Measurements from ENCODE around the gene ADM.

ADM gene

DNA sequence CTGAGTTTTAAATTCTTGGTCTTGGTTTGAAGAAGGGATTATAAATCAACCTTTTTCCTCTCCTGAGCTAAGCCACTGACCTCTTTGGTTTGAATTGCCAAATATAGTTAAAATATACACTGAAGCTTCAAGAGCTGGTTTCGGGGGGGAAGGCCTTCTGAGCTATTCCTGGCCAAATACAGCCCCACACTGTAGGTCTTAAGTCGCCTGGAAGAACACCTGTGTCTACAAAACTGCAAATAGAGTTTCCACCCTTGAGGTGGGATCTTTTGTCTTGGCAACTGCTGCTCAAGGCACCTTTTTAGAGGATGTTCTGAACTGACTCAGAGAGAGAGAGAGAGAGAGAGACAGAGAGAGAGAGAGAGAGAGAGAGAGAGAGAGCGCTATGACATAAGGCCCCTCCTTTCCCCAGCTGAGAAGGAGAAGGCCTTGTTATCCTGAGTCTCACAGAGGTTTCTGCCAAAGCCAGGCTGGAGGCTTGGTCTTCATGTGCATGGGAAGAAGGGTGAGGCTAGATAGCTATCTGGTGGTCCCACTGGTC lies 5.5 kb downstream of the ADM start:
- DNase-seq = no peak

DNA sequence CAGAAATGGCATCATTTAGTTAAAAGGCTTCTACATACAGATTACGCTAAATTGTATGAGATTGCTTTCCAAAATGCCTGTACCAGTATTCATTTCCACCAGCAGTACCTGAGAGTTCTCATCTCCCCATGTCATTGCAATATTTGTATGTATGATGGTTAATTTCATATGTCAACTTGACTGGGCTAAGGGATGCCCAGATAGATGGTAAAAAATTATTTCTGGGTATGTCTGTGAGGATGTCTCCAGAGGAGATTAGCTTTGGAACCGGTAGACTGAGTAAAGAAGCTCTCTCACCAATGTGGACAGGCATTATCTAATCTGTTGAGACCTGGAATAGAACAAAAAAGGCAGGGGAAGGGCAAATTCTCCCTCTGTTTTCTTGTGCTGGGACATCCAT lies 6.9 kb downstream of the ADM start:
- no peak for DNase-seq

DNA sequence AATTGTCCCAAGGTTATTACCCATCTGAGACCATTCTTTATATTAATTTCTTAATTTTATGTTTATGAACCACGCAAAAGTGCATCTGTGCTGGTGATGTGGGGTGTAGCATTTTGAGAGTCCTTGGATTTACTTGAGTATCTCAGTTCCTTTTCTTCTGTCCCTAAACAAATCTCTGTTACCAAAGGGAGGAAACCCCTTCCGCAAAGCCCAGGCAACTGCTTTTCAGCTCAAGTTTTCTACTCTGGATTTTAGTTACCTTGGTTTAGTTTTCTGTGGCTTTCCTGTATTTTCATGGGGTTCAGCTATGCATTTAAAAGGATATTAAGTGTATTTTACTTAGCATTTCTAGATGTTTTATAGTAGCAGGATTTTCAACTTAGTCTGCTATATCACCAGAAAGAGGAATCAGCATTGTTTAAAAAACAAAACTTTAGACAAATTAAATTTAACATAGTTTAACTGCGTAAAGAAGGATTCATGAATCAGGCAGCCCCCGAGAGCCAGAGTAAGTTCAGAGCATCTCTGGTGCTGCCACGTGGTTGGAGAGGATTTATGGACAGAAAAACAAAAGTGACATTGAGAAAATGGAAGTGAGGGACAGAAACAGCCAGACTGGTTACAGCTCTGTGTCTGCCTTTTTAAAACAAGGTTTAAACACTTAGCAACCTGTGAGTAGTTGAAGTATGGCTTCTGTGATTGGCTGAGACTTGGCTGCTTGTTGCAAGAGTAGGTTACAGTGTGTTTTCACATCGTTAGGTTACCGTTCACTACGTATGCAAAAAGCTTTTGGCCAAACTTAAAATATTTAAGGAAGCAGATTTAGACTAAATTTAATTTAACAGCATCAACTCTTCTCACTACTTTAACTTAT lies 9.6 kb downstream of the ADM start:
- DNase-seq = no peak

DNA sequence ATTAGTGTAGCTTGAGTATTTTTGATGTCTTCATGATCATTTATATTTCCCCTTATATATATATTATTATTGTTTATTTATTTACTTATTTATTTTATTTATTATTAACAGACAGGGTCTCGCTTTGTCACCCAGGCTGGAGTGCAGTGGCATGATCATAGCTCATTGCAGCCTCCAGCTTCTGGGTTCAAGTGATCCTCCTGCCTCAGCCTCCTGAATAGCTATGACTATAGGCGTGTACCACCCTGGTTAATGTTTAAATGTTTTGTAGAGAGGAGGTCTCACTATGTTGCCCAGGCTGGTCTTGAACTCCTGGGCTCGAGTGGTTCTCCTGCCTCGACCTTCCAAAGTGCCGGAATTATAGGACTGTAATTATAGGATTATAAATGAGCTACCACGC lies 10.2 kb downstream of the ADM start:
- DNase-seq = no peak

DNA sequence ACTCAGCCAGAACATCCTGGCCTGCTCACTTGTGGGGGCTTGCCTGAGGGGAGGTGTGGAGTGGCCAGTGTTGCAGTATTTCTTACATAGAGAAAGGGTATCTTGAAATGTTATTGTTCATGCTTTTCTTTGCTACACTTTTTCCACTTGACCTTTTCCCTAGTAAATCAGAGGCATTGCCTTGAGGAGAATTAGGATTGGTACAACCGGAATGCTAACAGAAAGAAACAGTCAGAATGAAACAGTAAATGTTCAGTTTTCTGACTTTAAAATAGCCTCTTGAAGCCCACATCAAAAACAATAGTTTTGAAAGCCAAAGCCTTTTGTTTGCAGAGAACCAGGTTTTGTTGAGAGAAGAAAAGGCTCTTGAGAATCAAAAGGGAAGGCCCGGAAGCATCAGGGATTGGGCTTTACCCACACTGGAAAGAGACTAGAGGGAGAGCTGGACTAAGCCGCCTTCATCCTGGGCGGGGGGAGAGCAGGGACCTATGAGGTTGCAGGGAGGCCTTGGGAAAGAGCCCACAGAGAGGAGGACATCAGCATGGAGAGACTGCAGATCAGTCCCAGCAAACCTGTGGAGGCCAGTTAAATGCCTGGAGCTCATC lies 12.4 kb downstream of the ADM start:
- DNase-seq = no peak

DNA sequence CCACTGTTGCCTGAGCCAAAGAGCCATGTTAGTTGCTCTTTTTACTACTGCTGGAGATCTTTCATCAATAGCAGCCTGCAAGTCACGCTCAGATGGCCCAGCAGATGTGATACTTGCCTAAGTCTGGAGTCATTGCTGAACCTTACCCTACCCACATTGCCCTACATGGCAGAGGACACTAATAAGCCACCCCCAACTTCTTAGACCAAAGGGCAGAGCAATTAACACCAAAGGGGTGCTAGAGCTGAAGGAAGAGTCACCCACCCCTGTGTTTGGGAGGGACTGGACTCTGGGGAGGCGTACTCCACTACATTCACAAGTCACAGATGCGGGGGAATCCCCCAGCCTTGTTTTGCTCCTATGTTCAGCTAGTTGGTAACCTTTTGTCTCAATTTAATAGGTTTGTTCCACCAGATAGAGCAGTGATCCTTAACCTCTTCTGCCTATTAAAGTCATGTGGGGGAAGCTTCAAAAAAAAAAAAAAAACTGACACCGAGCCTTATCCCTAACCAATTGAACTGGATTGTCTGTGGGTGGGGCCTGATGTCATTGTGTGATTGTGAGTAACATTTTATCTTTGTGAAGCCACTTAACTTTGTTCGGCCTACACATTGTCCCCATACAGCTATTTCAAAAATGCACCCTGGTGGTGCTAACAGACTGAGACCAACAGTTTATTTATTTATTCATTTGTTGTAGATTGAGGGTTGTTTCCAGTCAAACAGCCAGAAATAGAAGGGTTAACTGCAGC lies 13.1 kb downstream of the ADM start:
- DNase-seq = no peak

DNA sequence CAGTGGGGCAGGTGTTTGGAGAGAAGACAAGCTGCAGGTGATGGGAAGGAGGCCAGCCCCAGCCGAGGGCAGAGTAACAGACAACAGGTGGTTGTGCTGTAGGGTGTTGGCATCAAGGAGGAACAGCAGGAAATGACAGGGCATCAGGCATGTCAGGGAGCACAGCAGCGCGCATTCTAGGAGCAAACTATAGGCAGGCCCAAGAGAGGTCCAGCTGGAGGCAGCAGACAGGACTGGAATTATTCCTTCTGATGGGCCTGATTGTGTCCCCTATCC lies 13.6 kb downstream of the ADM start:
- no peak for DNase-seq

DNA sequence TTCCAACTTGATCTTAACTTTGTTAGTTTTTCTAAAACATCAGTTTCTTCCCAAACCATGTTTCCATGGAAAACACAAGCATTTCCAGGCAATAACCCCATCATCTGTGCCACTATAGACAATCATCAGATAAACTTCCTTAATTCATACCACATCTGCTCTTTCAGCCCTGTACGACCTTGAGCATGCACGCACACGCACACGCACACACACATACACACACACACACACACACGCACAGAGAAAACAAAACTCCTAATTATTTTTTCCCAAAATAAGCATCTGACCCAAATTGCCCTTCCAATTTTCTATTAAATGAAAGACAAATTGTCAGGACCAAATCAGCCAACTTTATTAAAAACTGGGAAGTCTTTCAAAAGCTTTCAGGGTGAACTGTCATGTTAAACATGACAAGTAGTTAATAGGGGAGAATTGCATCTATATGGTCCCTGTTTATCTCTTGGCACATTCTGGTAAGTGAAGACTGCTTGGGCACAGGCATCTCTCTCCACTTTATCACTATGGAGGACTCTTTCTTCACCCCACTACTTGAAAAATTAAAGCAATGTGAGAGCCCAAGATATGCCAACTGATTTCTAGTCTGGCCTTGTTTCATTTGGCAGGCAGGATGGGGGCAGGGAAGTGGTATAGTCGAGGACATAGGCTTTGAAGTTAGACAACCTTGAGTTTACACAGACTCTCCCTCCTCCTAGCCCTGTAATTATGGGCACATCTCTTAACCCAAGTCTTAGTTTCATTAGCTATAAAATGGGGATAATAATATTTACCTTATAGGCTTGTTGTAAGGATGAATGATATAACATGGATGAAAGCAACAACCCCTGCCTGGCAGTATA lies 15.1 kb downstream of the ADM start:
- DNase-seq = no peak

DNA sequence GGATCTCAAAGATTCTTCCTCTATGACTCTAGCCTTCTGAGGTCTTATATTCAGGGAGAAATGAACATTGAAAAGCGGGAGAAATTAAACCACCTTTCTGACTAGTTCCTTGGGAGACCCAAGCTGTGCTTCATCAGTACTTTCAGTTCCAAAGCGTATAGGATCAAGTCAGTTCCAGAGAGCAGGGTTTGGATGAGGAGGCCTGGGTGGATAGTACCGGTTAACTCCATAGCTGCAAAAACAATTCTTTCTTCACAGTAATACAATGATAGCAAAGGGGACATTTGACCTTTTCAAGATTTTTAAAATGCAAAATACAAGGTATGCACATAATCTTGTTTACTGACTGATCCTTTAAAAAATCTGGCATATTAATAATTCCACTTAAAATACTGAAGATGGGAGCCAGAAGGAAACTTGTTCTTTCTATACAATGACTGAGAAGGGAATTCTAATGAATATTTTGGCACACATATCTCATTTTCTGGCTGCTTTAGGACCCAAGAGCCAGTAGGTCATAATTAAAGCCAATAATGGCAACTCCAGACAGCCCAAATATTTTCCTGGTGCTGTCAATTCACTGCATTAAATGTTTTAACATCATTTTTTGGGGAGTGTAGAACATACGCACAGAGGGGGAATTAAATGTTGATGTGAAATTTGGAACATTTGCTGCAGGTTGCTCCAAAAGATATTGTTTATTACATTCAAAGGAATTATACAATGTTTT lies 16.0 kb downstream of the ADM start:
- DNase-seq = no peak

DNA sequence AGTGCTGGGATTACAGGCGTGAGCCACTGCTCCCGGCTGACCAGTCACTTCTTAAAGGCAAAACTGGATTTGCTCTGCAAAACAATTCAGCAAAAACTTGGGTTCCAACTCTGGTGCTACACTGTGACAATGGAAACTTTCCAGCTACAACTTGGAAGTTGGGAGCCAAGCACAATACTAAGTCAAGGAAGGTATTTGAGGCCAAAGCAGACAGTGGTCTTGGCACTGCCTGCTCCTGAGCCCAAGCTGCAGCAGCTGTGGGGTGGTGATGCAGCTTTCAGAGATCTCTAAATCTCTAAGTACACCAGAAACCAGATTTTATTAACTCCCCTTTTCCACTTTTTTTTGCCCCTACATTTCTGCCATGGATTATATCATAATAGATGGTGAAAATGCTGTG lies 17.5 kb downstream of the ADM start:
- DNase-seq = no peak

DNA sequence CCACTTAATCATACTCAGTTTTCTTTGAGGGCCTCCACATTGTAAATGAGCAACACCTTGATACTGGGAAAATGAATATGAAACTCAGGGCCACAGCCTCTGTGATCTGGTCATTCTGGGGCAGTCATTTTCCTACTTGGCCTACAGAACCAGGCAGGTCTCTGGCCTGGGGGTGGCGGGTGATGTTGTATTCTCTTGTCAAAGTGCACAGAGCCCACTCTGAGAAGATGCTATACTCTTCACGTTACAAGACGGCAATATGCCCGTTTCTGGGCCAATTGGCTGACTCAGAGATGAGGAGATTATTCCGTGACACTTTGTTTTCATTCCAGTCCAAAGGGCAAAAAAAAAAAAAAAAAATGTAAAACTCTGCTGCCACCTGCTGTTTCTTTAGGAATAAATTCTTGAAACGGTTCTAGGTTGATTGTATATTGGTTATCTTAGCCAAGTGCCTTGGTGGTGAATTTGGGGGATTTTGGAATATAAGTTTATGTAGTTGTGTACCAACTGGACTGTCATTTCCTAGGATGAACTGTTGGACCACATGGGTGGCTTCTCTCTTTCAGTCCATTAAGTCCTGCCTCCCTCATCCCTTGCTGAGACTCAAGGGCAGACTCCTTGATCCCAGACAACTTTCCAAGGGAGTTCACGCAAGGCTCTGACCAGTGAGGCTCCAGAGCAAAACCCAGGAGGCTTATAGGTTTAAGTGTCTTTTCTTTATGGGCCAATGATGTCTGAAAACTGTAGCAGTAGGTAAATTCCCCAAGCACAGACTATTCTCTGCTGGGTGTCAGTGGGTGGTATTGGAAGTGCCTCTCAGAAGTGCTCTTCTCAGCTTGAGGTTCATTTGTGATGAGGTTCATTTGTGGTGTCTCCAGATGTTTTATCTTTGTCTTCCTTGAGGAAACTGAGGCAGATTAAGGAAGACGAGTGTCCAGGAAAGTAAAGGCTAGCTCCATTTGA lies 18.2 kb downstream of the ADM start:
- DNase-seq = no peak

DNA sequence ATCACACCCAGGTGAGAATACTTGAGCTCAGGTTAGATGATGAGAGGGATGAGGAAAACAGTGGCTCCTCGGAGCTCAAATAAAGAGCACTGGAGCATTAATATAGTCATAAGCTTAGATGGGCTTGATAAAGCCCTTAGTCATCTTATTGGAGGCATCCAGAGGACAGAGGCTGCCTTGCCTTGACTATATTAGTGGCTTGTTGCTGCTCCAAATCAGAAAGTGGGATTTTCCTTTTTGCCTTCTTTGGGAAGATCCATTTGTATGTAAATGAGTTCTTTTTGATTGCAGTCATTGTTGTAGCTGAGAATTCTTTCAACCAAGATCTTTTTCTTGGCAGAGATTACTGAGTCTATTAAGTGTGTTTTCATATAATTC lies 18.9 kb downstream of the ADM start:
- no peak for DNase-seq

DNA sequence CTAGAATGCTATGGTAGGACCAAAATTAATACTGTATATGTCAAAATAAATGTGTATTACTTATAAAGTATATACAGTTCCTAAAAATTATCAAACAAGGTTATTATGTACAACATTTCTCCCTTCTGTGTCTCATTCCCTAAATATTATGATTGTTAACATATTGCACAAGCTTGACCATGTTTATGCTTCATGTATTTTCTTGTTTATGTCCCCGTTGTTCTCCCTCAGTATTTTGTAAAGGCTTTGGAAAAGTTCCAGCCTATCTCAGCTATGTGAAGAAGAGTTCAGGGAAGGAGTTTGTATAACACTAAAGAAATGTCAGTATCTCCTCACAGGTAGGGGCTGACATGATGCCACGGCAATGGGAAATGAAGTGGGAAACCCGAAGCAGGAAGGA lies 19.6 kb downstream of the ADM start:
- DNase-seq = no peak

DNA sequence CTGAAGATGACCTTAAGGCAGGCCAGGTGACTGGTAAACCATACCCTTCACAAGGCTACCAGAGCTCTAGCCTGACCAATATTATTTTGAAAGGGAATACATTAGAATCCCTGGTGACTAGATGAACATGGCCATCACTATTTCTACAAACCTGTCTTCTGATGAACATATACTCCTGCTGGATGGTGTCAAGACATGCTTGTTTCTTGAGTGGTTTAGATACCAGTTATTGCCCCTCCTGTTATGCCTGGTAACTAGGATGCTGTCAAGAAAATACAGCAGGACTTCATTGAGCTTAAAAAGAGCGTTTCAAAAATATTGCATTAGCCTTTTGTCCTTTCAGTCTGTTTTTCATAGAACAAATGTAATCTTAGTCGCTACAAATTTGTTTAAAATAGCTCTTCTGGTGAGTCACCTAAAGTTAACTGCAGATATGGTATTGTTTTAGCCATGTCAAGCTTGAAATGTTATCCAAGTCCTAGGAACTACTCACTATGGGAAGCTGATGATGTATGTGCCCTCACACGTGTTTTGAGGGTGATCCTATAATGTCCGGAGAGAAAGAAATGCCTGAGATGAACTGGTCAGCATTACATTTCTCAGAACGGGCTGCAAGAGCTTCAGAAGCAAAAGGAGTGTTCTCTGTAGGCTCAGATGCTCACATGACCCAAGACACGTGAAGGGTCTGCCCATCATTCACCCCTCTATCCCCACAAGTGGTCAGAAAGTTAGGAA lies 20.6 kb downstream of the ADM start:
- DNase-seq = no peak

DNA sequence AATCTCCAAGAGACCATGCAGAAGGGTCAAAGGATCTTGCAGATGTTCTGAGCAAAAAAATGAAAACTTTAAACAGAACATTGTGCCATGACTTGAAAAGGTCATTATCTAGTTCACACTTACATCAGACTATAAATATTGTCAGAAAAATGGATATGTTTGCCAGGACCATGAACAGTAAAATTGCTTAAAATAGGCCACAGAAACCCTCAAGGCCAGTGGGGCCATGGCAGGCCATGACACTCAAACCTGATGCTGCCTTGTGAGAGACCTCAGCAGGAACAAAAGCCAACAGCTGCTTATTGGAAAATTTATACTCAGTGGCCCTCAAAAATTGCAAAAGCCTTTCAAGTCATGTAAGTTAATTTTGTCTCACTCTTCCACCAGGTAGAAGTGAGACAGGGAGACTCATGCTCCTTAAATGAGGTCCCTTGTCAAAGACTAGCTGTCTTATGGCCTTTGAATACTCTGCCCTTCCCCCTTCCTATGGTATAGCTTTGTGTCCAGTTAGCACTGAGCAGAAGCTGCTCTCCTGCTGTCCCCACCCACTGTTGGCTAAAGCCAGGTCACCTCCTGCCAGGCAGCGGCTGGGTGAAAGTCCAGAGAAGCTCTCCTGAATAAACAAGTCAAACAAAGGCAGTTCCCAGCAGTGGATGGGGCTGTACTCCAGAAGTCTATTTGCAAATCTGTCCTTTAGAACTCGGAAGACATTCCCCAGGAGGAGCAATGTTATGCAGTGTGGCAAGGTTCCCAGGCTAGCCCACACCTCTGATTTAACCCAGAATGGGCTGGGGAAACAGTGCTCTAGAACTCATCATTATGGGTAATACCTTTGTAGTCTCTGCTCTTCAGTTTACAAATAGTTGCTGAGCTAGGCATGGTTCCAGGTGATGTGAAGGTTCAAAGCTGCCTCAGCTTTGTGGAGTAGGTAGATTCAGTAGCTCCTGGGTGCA lies 21.4 kb downstream of the ADM start:
- DNase-seq = no peak

DNA sequence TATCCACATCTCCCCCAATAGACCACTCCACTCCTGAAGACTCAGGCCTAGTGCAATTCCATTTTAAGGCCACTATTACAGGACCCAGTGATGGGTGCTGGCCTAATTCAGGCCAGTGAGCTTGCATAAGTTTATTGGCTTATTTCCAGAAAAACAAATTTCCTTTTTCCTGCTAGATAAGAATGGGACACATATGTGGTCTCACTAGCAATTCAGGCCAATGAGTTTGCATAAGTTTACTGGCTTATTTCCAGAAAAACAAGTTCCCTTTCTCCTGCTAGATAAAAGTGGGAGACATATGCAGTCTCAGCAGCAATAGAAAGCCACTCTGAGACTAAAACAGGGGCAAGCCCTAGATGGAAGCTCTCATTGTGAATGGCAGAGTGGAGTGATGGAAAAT lies 22.4 kb downstream of the ADM start:
- no peak for DNase-seq

DNA sequence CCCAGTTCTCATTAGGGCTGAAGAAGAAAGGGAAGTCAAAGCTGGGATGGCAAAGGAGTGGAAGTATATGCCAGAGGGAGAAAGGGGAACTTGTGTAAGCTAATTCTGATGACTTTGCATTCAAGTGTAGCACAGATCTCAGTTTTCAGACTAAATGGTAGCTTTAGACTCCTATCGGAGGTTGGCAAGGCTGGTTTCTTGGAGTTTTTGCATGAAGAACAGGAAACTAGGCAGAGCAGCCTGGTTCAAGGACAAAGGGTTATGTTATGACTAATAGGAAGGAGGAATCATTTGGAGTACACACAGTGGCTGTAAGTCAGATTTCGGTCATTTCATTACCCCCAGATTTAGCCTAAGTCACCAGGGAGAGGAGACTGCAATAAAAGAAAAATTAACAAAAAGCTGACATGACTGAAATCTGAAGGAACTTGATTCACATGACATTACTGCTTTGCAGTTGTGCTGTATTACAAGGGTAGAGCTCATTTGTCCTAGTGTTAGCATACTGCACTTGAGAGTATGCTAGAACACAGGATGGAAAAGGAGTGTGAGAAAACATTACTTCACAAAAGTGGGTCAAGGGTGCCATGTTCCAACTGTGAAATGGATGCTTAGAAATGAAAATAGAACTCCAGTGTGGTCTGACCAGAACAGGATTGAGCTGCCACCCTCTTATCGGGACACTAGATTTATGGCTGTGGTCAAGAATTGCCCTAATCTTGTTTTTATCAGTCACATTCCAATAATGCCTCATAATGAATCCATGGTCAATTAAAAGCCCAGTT lies 23.6 kb downstream of the ADM start:
- no peak for DNase-seq

DNA sequence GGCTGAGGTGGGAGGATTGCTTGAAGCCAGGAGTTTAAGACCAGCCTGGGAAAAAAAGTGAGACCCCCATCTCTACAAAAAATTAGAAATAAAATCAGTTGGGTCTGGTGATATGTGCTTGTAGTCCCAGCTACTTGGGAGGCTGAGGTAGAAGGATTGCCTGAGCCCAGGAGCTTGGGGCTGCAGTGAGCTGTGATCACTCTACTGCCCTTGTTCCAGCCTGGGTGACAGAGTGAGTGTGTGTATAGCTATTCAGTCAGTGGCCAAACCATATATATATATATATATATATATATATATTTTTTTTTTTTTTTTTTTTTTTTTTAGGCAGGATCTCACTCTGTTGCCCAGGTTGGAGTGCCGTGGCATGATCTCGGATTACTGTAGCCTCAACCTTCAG lies 24.5 kb downstream of the ADM start:
- no peak for DNase-seq

Data from NCI-H2107 (cell line).